ENCODE measurements around the gene UNC93A.
"Not testable (repeated sequence)": the region's sequence is repeated elsewhere in the genome, so short reads cannot be mapped to it uniquely, and the experiment has no call there.

Gene UNC93A

GRCh38 chr6:167290786-167291622 is at the start of gene UNC93A:
TSS of gene UNC93A (plus strand) at chr6:167291315. CDS start at chr6:167291490, 175 bp downstream.
- DNase-seq (ENCODE audit: low read depth, low spot score) = no peak

GRCh38 chr6:167241321-167242134 is 49.6 kb upstream of the UNC93A start:
- DNase-seq (ENCODE audit: low read depth, low spot score); H3K27ac ChIP-seq: not testable (repeated sequence)

More at GRCh38 chr6:167290786-167291622, at the start of gene UNC93A:
- H3K27ac ChIP-seq = no peak within 1 kb of the TSS

- H3K27ac ChIP-seq; DNase-seq (ENCODE audit: low read depth, low spot score): not testable (repeated sequence)
Observed at GRCh38 chr6:167242135-167242506, 49.0 kb upstream of the UNC93A start.

GRCh38 chr6:167242511-167243051 is 48.5 kb upstream of the UNC93A start:
- DNase-seq (ENCODE audit: low read depth, low spot score); H3K27ac ChIP-seq: not testable (repeated sequence)

GRCh38 chr6:167244064-167244960 is 46.8 kb upstream of the UNC93A start:
- no peak overlapping the region for H3K27ac ChIP-seq
- no peak for DNase-seq (ENCODE audit: low read depth, low spot score)

- DNase-seq (ENCODE audit: low read depth, low spot score) = no peak
- no peak overlapping the region for H3K27ac ChIP-seq
Observed at GRCh38 chr6:167244991-167245390, 46.1 kb upstream of the UNC93A start.

- no peak for DNase-seq (ENCODE audit: low read depth, low spot score)
- H3K27ac ChIP-seq = no peak overlapping the region
Observed at GRCh38 chr6:167245591-167245990, 45.5 kb upstream of the UNC93A start.

GRCh38 chr6:167247814-167248595 is 43.1 kb upstream of the UNC93A start:
- DNase-seq (ENCODE audit: low read depth, low spot score) = no peak
- no peak overlapping the region for H3K27ac ChIP-seq

- DNase-seq (ENCODE audit: low read depth, low spot score); H3K27ac ChIP-seq: not testable (repeated sequence)
Observed at GRCh38 chr6:167248878-167249455, 42.1 kb upstream of the UNC93A start.

- no peak overlapping the region for H3K27ac ChIP-seq
- DNase-seq (ENCODE audit: low read depth, low spot score) = no peak
Observed at GRCh38 chr6:167252271-167252670, 38.8 kb upstream of the UNC93A start.

- DNase-seq (ENCODE audit: low read depth, low spot score) = no peak
- no peak overlapping the region for H3K27ac ChIP-seq
Observed at GRCh38 chr6:167255918-167256553, 35.1 kb upstream of the UNC93A start.

GRCh38 chr6:167258646-167259045 is 32.5 kb upstream of the UNC93A start:
- no peak for DNase-seq (ENCODE audit: low read depth, low spot score)
- H3K27ac ChIP-seq = no peak overlapping the region

GRCh38 chr6:167266057-167266829 is 24.9 kb upstream of the UNC93A start:
- H3K27ac ChIP-seq; DNase-seq (ENCODE audit: low read depth, low spot score): not testable (repeated sequence)

- DNase-seq (ENCODE audit: low read depth, low spot score) = no peak
- no peak overlapping the region for H3K27ac ChIP-seq
Observed at GRCh38 chr6:167266830-167267555, 24.1 kb upstream of the UNC93A start.

- DNase-seq (ENCODE audit: low read depth, low spot score); H3K27ac ChIP-seq: not testable (repeated sequence)
Observed at GRCh38 chr6:167267556-167267898, 23.6 kb upstream of the UNC93A start.

GRCh38 chr6:167267921-167268401 is 23.2 kb upstream of the UNC93A start:
- no peak overlapping the region for H3K27ac ChIP-seq
- no peak for DNase-seq (ENCODE audit: low read depth, low spot score)
